GM10248 (cell line): ENCODE results near the gene NPAS2.

Experiments
- CTCF ChIA-PET: fragments of 300-600 bp; sonication (Branson Sonifier 250); formaldehyde crosslinking; extraction: SDS; loops from one replicate; lab custom pipeline; 2021; ENCODE audit warnings: antibody characterized with exemption; lab: Yijun Ruan, JAX
- POLR2A ChIA-PET: fragments of 350-650 bp; sonication (Branson Sonifier 250); formaldehyde crosslinking; extraction: SDS; loops from one replicate; lab custom pipeline; 2020; ENCODE audit warnings: antibody characterized with exemption; lab: Yijun Ruan, JAX
- DNase-seq: peaks from one replicate; pipeline ENCODE4 v3.0.0; 2012; ENCODE audit errors: extremely low spot score
- TF ChIP-seq, protein P1 (sequence below): IDR thresholded peaks from 2 replicates; pipeline ENCODE4 v1.5.1; 2012; ENCODE audit warnings: mild to moderate bottlenecking, low read depth; ENCODE audit errors: extremely low read depth, missing control alignments, control extremely low read depth

The NPAS2 gene

DNA sequence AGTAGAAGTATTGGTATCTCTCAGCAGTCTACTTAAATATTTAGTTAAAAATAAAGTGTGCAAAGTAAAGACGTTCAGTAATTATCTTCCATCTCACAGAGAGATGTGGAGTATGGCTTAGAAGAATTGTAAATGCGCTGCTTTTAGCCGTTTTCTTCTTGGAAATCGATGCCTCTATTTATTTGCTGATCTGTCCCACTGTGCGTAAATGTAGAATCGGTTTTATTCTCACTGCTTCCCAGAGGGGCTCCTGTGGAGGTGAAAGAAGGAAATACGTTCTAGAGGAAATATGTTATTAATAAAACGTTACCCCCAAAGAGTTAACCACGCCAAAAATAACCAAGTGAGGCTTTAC, 1.9 kb downstream of the NPAS2 start:
- no peak for DNase-seq
- TF ChIP-seq, protein P1, sequence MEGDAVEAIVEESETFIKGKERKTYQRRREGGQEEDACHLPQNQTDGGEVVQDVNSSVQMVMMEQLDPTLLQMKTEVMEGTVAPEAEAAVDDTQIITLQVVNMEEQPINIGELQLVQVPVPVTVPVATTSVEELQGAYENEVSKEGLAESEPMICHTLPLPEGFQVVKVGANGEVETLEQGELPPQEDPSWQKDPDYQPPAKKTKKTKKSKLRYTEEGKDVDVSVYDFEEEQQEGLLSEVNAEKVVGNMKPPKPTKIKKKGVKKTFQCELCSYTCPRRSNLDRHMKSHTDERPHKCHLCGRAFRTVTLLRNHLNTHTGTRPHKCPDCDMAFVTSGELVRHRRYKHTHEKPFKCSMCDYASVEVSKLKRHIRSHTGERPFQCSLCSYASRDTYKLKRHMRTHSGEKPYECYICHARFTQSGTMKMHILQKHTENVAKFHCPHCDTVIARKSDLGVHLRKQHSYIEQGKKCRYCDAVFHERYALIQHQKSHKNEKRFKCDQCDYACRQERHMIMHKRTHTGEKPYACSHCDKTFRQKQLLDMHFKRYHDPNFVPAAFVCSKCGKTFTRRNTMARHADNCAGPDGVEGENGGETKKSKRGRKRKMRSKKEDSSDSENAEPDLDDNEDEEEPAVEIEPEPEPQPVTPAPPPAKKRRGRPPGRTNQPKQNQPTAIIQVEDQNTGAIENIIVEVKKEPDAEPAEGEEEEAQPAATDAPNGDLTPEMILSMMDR, result no peak
- ChIA-PET CTCF (no interaction called here), POLR2A (no interaction called here)

DNA sequence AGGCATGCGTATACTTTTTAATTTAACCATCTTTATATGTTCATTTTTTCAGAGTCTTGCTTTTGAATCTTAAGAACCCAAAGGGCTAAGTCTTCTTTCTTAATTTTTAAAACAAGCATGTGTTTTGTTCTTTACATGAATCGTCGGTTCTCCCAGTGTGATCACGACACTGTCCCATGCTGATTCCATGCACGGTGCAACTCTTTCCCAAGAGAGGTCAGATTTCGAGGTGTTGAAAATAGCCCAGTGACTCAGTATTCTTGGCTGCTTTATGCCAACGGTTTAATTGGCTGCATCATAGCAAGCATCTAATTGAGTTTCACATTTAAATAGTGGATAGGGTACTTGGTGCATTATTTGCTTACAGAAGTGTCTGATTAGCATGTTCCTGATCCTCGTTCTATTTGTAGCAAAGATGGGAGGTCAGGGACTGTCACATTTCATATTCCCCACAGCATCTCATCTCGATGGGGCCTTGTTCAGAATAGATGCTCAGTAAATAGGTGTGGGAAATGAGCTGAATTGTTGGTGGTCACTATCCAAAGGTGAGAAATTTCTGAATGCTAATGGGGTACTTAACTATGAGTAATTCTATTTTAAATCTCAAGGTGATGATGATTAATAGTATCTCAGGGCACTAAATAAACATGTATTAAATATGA, 2.8 kb downstream of the NPAS2 start:
- DNase-seq, result no peak
- POLR2A ChIA-PET, result no interaction called here
- TF ChIP-seq, protein P1, result no peak
- CTCF ChIA-PET, result no interaction called here

DNA sequence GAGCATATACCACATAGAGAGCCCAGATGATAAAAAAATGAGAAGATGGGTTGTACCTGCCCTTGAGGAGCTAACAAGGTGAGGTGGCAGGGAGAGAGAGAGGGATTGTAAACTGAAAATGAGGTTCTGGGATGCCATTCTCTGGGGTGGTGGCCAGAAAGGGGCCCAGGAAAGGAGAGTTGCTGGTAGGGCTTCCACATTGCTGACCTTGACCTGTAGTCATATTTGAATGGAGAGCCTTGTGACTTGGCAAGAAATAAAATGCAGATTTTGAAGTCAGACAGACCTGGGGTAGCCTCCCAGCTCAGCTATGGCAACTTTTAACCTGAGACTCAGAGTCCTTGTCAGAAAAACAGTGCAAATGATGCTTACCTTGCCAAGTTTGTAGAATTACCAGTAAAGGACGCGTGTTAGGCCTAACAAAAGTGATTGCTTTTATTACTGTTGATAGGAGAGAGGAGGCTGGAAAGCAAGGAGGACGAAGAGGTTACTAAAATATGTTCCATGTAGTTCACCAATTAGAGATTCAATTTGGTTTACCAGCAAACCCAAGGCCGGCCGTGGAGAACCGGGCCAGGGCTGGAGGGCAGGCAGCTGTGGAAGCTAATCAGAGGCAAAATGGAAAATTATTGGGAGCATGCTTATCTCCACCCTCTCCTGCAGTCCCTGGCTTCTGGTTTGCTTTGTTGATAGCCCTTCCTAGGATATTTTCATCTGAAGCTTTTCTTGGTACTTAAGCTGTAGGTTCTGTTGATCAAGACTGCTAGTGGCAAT, 3.9 kb downstream of the NPAS2 start:
- ChIA-PET POLR2A (no interaction called here), CTCF (no interaction called here)
- TF ChIP-seq, protein P1, result no peak
- no peak for DNase-seq

DNA sequence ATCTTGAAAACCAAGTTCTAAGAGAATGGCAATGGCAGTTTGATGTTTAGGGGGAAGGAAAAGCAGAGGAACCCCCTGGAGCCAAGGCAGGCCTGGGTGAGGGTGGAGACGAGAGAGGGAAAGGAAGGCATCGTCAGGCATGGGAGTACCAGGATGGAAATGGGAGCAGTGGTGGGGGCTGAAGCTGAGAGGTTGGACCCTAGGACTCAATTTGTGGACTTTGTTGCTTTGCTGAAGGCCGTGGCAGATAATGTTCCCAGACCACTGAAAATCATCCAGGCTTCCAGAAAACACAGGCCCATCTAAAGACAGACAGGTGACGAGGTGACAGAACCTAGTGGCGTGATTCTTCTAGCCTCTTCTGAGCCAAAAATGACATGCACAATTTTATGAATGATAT, 4.9 kb downstream of the NPAS2 start:
- POLR2A ChIA-PET, result no interaction called here
- CTCF ChIA-PET, result no interaction called here
- DNase-seq, result no peak
- TF ChIP-seq, protein P1, result no peak

DNA sequence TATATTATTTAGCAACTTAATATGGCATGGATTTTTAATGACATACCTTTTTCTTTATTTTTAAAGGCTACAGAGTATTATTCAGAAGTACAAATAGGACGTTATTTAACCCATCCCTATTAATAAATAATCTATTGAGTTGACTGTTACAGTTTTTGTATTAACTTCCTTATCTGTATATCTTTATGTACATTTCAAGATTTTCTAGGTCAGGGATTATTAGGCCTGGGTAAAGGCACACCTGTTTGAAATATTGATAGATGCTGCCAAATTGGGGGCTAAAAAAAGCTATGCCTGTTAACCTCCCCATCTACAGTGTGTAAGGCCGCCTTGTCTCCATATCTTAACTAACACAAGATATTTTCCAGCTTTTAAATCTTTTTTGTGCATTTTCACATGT, 6.6 kb downstream of the NPAS2 start:
- TF ChIP-seq, protein P1, result no peak
- ChIA-PET CTCF (no interaction called here), POLR2A (no interaction called here)
- DNase-seq, result no peak

DNA sequence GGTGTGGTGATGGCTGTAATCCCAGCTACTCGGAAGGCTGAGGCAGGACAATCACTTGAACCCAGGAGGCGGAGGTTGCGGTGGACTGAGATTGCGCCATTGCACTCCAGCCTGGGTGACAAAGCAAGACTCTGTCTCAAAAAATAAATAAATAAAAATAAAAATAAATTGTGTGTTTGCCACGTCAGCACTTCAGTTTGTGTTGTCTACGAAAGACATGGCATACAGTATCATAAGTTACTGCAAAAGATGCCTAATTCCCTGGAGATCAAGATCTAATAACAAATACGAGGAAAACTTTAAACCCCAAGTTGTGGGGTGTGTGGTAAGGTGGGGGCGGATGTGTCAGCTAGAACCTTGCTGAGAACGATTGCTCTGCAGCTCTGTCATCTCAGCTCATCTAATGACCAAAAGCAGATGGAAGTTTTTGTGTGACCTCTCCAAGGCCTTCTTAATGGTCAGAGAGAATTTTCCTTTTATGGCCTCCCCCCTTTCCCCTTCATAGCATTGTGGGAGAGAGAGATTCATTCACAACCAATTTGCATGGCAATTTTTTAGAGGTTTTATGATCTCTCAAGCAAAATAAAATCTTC, 11.3 kb downstream of the NPAS2 start:
- TF ChIP-seq, protein P1, result no peak
- no peak for DNase-seq
- ChIA-PET POLR2A (no interaction called here), CTCF (no interaction called here)
